NCI-H82 treated with DMSO at 0.1 percent for 48 hours (cell line): Measurements from ENCODE around the gene FLT4.

Experiments used
- DNase-seq: peaks from one replicate; lab custom pipeline; 2025; ENCODE audit not compliant: unreplicated experiment; lab: John Stamatoyannopoulos, UW

Gene FLT4

DNA sequence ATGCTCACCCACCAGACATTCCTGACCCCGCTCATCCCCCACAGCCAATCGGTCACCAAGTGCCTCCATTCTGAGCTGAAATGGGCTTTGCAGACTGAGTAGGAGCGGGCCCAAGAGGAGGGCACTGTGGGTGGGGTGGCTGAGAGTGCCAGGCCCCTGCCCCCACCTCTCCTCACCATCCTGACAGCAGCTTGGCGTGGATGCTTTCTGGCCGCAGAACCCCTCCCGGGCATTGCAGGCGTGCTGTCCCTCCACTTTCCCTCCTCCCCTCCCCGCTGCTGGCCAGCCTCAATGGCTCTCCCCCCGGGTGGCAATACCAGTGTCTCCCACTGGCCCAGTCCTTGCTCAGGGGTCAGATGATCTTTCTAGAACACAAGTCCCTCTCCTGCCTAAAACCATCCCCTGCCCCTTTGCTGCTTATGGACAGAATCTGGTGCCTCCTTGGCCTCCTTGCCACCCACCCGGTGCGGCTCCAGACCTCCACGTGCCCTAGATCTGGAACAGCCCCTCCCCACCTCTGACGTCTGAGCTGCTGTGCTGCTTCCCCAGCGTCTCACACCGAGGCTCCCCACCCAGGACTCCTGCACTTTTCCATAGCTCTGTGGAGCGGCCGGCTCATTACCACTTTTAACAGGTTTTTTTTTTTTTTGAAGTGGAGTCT, 6.1 kb downstream of the FLT4 start:
- DNase-seq = no peak

DNA sequence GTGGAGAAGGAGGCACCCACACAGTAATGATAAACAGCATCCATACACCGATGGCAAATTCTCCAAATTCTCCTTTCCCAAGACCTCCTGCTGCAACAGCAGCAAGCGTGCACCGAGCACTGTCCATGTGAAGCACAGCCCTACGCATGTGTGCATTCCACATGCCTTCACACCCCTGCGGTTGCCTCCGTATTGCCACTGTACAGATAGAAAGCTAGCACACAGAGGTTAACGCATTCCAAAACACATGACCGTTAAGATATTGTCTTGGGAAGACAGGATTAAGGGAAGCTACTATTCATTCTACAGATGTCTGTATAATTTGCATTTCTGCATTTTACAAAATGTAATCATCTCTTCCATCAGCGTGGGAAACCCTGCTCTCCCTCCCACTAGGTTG, 6.6 kb downstream of the FLT4 start:
- no peak for DNase-seq

DNA sequence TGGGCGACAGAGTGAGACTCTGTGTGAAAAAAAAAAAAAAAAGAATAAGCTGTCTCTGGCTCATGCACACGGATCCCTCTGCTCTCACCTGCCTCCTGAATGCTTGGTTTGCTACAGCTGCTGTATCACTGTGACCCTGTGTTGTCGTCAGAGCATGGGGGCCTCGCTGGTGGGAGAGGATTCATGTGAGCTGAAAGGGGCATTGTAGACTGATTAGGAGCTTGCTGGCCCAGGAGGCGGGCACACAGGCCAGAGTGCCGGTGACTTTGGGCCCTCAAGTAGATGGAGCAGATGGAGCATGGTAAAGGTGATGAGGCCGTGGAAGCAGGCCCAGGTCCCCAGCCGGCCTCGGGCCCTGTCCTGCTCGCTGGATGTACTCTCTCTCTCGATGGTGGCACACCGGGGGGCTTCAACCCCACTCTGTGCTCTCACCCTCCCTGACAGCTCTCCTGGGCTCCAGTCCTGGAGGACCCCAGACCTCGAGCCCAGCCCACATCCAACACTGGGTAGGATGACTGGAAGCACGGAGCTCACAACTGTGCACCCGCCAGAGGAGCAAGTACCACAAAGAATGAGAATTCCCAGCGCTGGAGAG, 7.1 kb downstream of the FLT4 start:
- no peak for DNase-seq

DNA sequence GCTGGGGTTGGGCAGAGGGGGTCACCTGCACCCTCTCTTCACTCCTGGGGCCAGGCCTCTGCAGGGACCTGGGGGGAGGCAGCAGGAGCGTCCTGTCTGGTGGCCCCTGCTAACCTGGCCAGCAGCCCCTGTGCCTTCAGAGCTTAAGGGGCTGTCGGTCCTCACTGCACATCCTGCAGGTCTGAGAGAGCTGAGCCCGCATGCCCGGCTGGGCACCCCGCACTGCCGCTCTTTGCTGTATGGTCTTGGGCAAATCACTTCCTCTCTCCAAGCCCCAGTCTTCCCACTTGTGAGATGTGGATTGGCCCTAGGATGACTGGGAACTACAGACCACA, 7.9 kb downstream of the FLT4 start:
- DNase-seq = no peak

- no peak for DNase-seq
These were observed 8.4 kb downstream of the FLT4 start for GRCh38 chr5:180640861-180641565.

GRCh38 chr5:180640611-180640860, 8.9 kb downstream of the FLT4 start:
- DNase-seq = no peak

DNA sequence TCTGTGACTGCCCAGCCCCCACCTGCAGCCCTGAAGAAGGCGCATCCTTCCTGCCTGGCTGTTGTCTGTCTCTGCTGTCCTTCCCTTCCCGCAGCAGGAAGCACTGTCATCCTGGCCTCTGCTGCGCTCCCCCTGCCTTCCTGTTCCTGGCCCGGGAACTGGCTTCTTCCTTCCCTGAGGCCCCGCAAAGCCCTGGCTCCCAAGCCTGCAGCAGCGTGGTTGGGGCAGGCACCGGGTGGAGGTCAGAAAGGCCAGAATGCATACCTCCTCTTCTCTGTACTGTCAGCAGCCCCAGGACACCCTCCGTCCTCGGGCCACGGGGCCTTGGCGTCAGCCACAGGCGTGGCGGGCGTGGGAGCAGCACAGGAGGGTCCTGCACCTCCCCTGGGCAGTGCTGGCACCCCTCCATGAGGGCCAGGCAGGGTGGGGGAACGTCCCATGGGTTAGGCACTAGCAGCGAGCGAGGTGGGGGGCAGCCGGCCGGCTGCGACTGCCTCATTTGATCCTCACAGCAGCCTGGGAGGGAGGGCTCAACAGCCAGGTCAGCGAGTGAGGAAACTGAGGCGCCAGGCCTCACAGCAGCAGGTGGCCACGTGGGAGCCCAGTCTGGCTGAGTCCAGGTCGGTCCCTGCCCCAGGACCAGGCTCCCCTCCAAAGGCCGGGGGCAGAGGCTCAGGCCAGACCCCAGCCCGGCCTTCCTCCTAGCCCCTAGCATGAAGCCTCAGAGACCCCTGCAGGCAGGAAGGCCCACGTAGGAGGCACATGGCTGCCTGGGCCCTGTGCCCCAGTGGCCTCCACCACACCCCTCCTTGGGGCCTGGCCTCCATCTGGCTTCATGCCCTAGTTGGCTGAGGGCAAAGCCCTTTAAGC, 9.4 kb downstream of the FLT4 start:
- no peak for DNase-seq

DNA sequence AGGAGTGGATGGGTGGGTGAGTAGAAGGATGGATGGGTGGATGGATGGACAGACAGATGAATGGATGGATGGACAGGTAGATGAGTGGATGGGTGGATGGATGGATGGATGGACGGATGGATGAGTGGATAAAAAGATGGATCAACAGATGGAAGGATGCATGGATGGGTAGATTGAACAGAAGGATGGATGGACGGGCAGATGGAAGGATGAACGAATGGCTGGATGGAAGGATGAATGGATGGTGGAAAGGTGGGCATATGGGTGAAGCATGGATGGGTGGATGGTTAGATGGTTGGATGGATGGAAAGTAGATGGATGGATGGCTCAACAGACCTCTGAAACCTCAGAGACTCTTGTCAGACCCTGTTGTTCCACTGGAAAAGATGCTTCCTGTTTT, 10.1 kb downstream of the FLT4 start:
- DNase-seq = no peak

DNA sequence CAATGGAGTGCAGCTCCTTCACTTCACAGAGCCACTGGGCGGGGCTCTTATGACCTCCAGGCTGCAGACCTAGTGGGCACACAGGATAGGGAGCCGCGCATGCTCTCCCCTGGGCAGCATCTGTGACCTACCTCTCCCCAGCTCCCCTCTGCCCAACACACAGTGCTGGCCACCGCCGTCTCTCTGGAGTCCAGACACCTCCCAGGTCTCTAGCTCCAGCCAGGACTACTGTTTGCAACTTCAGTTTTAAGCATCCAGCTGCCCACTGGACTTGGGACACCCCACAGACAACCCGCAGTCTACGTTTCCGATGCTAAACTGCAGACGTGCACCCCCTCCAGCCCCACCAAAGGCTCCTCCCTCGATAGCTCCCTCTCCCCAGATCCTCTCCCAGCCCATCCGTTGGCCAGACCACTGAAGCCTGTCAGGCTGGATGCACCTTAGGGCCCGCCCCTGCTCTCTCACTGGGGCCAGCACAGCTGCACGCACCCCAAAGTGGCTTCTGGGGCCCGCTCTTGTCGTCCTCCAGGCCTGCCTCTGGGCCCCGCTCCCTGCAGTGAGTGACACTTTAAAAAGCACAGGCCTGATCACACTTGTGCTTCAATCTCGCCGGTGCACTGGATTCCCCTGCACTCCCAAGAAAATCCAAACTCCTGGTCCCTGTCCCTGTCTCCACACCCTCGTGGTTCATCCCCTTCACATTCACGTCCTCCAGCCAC, 11.3 kb downstream of the FLT4 start:
- no peak for DNase-seq

GRCh38 chr5:180636403-180637075, 12.9 kb downstream of the FLT4 start:
- DNase-seq = no peak

DNA sequence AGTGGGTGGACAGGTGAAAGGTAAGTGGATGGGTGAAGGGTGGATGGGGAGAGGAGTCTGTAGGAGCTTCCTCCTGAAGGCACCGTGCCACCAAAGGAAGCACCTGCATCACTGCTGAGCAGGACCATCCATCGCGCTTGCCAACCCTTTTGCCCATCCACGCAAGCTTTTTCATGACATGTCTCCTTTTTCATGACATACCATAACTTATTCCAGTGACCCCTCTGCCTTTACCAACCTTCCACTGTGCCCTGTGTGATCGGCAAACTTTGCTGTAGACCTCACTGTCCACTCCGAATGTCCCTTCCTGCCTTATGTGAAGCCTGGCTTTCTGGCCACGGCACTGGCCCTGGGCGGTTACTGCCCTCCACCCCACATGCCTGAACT, 13.4 kb downstream of the FLT4 start:
- no peak for DNase-seq

DNA sequence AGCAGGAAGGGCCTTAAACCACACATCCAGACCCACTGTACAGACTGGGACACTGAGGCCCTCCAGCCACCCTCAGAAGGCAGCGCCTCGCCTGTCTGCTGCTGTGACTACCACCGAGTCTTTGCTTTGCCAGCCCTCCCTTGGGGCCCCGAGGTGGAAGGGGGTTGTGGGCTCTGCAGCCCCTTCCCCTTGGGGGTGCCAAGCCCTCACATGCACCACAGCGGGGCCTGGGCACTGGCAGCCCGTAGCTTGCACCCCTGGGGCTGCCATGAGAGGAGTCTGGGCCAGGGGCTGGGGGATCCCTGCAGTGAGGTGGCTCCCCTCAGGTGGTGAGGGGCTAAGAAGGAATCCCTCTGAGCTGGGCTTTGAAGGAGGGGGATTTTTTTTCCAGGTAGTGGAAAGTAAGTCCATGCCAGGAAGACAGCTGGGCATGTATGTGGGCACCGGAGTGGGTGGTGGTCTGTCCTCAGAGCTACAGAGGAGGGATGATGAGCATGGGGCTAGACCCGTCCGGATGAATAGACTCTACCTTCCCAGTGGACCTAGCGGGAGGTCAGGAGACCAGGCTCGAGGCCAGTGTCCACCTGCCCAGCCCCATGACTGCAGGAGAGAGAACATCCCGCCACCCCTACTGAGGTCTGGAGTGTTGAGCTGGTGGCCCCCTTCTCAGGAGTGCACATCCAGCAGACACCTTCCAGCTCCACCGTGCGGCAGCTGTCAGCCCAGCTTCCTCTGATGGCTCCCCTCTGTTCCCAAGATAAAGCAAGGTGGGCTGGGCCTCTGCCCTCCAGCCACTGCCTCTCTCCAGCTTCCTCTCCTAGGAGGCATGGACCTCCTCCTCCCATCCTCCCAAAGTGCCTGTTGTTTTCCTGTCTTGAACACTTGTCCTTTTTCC, 15.9 kb downstream of the FLT4 start:
- DNase-seq = no peak

DNA sequence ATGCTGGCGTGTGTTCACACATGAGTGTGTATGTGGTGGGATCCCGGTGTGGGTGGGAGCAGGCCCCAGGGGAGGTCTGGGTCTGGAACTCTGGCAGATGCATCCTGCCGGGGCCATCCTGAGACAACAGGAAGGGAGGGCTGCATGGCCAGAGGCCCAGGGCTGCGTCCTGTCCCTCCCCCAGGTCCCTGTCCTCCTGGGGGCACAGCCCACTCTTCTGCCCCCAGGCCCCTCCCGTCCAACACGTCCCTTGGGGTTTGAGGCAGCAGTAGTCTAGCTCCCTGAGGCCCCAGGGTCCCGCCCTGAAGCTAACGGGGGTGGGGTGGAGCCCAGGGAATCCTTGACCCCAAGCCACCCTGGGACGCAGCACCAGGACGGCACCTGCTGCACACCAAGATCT, 16.6 kb downstream of the FLT4 start:
- no peak for DNase-seq

GRCh38 chr5:180631549-180632383, 17.6 kb downstream of the FLT4 start:
- peak; percentile 4 for DNase-seq

DNA sequence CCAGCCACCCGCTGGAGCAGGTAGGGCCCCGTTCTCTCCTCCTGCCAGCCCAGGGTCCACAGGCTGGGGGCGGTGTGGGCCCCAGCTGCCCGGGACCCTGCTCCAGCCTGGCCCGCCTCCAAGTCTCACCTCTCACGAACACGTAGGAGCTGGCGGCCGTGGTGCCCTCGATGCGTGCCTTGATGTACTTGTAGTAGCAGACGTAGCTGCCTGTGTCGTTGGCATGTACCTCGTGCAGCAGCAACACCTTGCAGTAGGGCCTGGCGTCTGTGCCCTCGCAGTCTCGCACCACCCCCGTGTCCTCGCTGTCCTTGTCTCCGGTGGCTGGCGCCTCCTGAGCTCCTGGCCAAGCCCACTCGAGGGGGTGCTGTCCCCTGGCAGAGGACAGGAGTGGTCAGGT, 19.0 kb downstream of the FLT4 start:
- DNase-seq = no peak

GRCh38 chr5:180629831-180630382, 19.5 kb downstream of the FLT4 start:
- DNase-seq = no peak

DNA sequence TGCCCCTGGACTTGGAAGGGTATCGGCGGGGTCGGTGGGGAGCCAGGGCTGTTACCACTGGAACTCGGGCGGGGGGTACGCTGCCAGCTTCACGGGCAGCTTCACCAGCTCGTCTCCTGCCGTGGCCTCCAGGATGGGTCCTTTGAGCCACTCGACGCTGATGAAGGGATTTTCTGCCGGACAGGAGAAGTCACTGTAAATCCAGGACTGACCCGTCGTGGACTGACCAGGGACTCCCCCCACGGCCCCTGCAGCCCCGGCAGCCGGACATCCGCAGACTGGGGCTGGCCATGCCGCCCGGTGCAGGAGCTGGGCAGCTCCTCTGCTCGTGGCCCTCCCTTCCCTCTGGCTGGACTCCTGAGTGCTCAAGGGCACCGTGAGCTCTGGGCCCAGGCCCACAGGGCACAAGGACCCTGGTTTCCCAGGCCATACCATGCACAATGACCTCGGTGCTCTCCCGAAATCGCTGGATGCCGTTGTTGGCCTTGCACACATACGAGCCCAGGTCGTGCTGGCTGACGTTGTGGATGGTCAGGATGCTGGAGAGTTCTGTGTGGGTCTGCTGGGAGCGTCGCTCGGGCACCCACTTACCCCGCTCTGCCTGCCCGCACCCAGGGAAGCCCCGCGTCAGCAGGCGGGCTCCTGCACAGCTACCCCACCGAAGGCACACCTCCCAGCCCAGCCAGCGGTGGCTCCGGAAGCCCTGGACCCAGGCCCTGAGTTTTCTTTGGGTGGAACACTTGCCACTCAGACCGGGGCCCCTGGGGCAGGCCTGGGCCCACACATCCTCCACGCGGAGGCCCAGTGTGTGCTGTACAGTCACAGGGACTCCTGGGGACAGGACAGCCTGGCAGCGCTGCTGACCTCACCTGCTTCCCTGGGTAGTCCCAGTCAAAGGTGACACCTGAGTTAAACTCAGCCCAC, 20.3 kb downstream of the FLT4 start:
- no peak for DNase-seq

- DNase-seq = no peak
These were observed 21.2 kb downstream of the FLT4 start for GRCh38 chr5:180628211-180628610.
